ENCODE results near the gene DOCK8. TPM values are rescaled to one million over a fixed set of nuclear protein-coding genes. Genes with fewer than 3 reads are reported as not detected.

The DOCK8 gene
- total RNA-seq, 1 experiment from 2014 or later: 7.5 TPM

DNA sequence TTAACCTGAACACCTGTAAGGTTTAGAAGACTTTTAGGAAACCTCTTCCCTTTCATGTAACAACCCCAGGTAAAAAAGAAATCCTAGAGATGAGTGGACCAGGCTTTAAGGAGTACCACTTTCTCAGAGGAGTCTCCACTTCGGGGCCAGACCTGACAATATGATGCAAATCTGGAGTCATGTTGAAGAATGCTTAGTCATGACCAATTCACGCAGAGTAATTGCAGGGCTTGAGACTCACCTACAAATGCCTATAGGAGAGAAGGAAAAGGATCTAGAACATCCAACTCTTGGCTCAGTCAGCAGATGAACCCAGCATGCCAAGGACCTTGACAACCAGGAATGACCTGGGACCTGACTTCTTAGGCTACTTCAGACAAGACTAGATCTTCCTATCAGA lies 235.4 kb downstream of the DOCK8 start:
- TF ChIP-seq, protein P1, sequence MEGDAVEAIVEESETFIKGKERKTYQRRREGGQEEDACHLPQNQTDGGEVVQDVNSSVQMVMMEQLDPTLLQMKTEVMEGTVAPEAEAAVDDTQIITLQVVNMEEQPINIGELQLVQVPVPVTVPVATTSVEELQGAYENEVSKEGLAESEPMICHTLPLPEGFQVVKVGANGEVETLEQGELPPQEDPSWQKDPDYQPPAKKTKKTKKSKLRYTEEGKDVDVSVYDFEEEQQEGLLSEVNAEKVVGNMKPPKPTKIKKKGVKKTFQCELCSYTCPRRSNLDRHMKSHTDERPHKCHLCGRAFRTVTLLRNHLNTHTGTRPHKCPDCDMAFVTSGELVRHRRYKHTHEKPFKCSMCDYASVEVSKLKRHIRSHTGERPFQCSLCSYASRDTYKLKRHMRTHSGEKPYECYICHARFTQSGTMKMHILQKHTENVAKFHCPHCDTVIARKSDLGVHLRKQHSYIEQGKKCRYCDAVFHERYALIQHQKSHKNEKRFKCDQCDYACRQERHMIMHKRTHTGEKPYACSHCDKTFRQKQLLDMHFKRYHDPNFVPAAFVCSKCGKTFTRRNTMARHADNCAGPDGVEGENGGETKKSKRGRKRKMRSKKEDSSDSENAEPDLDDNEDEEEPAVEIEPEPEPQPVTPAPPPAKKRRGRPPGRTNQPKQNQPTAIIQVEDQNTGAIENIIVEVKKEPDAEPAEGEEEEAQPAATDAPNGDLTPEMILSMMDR (conservative IDR thresholded peaks at IDR 0.05): no peak
- TF ChIP-seq EZH2 (IDR thresholded peaks at IDR 0.05; ENCODE audit: low read depth): no peak
- CTCF ChIA-PET: no interaction called here
- Histone ChIP-seq H3K9me3 (ENCODE audit: insufficient read depth, low read depth) (no peaks in the 10 kb centered on the region), H3K4me3 (no peak overlapping the region), H3K4me1 (replicated peaks; ENCODE audit: insufficient read depth) (peaks cover 24% of the 10 kb centered on the region), H3K27me3 (ENCODE audit: insufficient read depth, low read depth) (no peaks in the 10 kb centered on the region), H3K79me2 (ENCODE audit: low read depth) (no peaks in the 10 kb centered on the region), H3K4me2 (no peak overlapping the region), H3K27ac (no peak overlapping the region), H4K20me1 (ENCODE audit: insufficient read depth) (no peaks in the 10 kb centered on the region), H2AFZ (no peak overlapping the region), H3K36me3 (ENCODE audit: low read depth) (no peaks in the 10 kb centered on the region), H3K9me2 (ENCODE audit: insufficient read depth) (no peaks in the 10 kb centered on the region), H3F3A (ENCODE audit: insufficient read depth, low read depth) (peaks cover 13% of the 10 kb centered on the region)
- BruUV-seq (replicated peaks): no TSS peak
- POLR2A ChIA-PET (ENCODE audit: unreplicated experiment): no interaction called here
- DNase-seq: no peak
- intact Hi-C loops (cut with micrococcal nuclease; ENCODE audit: unreplicated experiment): no loop called here

DNA sequence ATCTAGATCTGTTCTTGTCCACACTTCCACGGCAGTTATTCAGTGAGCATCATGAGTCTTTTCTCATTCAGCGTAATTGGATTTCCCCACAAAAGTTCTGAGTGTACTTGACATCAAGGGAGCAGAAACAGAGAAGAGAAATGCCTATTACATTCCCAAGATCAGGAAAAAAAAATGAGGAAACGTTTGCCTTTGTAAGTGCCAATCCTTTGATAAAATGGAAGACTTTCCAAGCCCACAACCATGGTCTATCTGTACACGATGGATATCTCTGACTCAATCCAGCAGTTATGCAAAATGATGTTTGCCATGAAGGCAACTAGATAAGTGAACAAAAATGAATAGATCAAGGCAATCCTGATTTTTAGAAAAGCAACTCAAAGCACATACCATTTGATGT lies 235.9 kb downstream of the DOCK8 start:
- H3K9me2 ChIP-seq (ENCODE audit: insufficient read depth): no peaks in the 10 kb centered on the region
- no peak overlapping the region for H2AFZ ChIP-seq
- H3K79me2 ChIP-seq (ENCODE audit: low read depth): no peaks in the 10 kb centered on the region
- BruUV-seq (replicated peaks): no TSS peak
- TF ChIP-seq, protein P1 (conservative IDR thresholded peaks at IDR 0.05): no peak
- no peak for TF ChIP-seq EZH2 (IDR thresholded peaks at IDR 0.05; ENCODE audit: low read depth)
- H3K27ac ChIP-seq: no peak overlapping the region
- H3K4me2 ChIP-seq: no peak overlapping the region
- H3K27me3 ChIP-seq (ENCODE audit: insufficient read depth, low read depth): no peaks in the 10 kb centered on the region
- no peak overlapping the region for H3K4me3 ChIP-seq
- POLR2A ChIA-PET (ENCODE audit: unreplicated experiment): no interaction called here
- no peaks in the 10 kb centered on the region for H3K9me3 ChIP-seq (ENCODE audit: insufficient read depth, low read depth)
- peaks cover 13% of the 10 kb centered on the region for H3F3A ChIP-seq (ENCODE audit: insufficient read depth, low read depth)
- DNase-seq: no peak
- no peaks in the 10 kb centered on the region for H3K36me3 ChIP-seq (ENCODE audit: low read depth)
- CTCF ChIA-PET: no interaction called here
- no peaks in the 10 kb centered on the region for H4K20me1 ChIP-seq (ENCODE audit: insufficient read depth)
- intact Hi-C loops (cut with micrococcal nuclease; ENCODE audit: unreplicated experiment): no loop called here
- H3K4me1 ChIP-seq (replicated peaks; ENCODE audit: insufficient read depth): peaks cover 27% of the 10 kb centered on the region

DNA sequence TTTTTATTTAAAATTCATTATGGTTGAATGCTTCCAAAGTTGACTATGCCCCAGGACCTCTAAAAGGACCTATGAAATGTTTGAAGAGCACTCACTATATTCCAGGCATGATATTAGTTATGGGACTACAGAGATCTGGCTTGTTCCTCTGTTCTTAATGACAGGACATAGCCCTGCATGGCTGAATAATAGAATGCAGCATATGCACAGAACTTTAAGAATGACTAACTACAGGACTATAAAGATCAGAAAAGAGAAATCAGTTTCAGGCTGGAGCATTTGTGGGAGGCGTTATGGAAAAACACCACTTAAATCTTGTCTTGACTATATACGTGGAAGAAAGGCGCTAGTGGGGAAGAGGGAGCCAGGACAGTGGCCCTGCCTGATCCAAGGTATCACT lies 239.2 kb downstream of the DOCK8 start:
- BruUV-seq (replicated peaks): no TSS peak
- Histone ChIP-seq H3K27ac (no peak overlapping the region), H3F3A (ENCODE audit: insufficient read depth, low read depth) (peaks cover 6% of the 10 kb centered on the region; the same call in 1 of the 2 replicates), H3K27me3 (ENCODE audit: insufficient read depth, low read depth) (no peaks in the 10 kb centered on the region), H3K4me3 (no peak overlapping the region), H3K9me2 (ENCODE audit: insufficient read depth) (no peaks in the 10 kb centered on the region), H2AFZ (no peak overlapping the region), H3K36me3 (ENCODE audit: low read depth) (no peaks in the 10 kb centered on the region), H4K20me1 (ENCODE audit: insufficient read depth) (no peaks in the 10 kb centered on the region), H3K4me1 (replicated peaks; ENCODE audit: insufficient read depth) (peaks cover 27% of the 10 kb centered on the region), H3K4me2 (no peak overlapping the region), H3K79me2 (ENCODE audit: low read depth) (no peaks in the 10 kb centered on the region), H3K9me3 (ENCODE audit: insufficient read depth, low read depth) (no peaks in the 10 kb centered on the region)
- DNase-seq: no peak
- ChIA-PET CTCF (no interaction called here), POLR2A (ENCODE audit: unreplicated experiment) (no interaction called here)
- intact Hi-C loops (cut with micrococcal nuclease; ENCODE audit: unreplicated experiment): no loop called here
- TF ChIP-seq, protein P1 (conservative IDR thresholded peaks at IDR 0.05): no peak
- no peak for TF ChIP-seq EZH2 (IDR thresholded peaks at IDR 0.05; ENCODE audit: low read depth)

Data from PC-9 (cell line).